Activated T-cell treated with anti-CD3 and anti-CD28 coated beads, Interleukin-2, amount 50 U/mL, for 4 hours (primary cell): ENCODE measurements around the gene DKKL1. TPM values are rescaled to one million over a fixed set of nuclear protein-coding genes. Genes with fewer than 3 reads are reported as not detected.
A peak's percentile ranks its signal among the peaks of the same experiment; 100 is the strongest.
"Not testable (repeated sequence)": the region's sequence is repeated elsewhere in the genome, so short reads cannot be mapped to it uniquely, and the experiment has no call there.

Source experiments
- ATAC-seq, 2 donors: fragments of 200-7000 bp; cut with Tn5 transposase; one replicate each; pipeline ENCODE4 v1.10.0; 2021
- DNase-seq: peaks from one replicate; pipeline ENCODE4 v3.0.0-alpha.2; 2020
- H3K27me3 Mint-ChIP-seq: one replicate; pipeline ENCODE4 v1.8.0; 2021; ENCODE audit warnings: low read depth, mixed read lengths
- H3K36me3 Mint-ChIP-seq: one replicate; pipeline ENCODE4 v1.8.0; 2022; ENCODE audit warnings: mixed read lengths; ENCODE audit not compliant: insufficient read depth
- H3K4me1 Mint-ChIP-seq: one replicate; pipeline ENCODE4 v1.8.0; 2021; ENCODE audit warnings: low read depth, mixed read lengths
- H3K4me3 Mint-ChIP-seq: one replicate; pipeline ENCODE4 v1.8.0; 2021; ENCODE audit warnings: mild to moderate bottlenecking, moderate library complexity, mixed read lengths
- H3K9me3 Mint-ChIP-seq: one replicate; pipeline ENCODE4 v1.8.0; 2021; ENCODE audit warnings: mixed read lengths
- total RNA-seq, 3 donors: library from RNA; stranded (reverse); gene quantifications; one replicate each; pipeline ENCODE4 v1.2.1, GENCODE V29; 2021

The DKKL1 gene
- total RNA-seq, 3 donors from 2014 or later = not detected

GRCh38 chr19:49362929-49363267 lies 779 bp upstream of the DKKL1 start:
- no peaks in the 10 kb centered on the region for H3K36me3 Mint-ChIP-seq
- peaks cover 14% of the 10 kb centered on the region for H3K4me1 Mint-ChIP-seq
- peaks cover 19% of the 10 kb centered on the region for H3K27me3 Mint-ChIP-seq
- ATAC-seq (peak in 1 of 2 donors; percentile 38), DNase-seq (no peak)
- H3K4me3 Mint-ChIP-seq = no peak overlapping the region
- H3K9me3 Mint-ChIP-seq = no peaks in the 10 kb centered on the region

GRCh38 chr19:49364083-49364737 lies 533 bp downstream of the DKKL1 start:
- H3K4me1 Mint-ChIP-seq = peaks cover 14% of the 10 kb centered on the region
- H3K36me3 Mint-ChIP-seq = no peaks in the 10 kb centered on the region
- no peak for DNase-seq
- no peak for ATAC-seq
- peaks cover 19% of the 10 kb centered on the region for H3K27me3 Mint-ChIP-seq
- H3K4me3 Mint-ChIP-seq = no peak overlapping the region
- H3K9me3 Mint-ChIP-seq = no peaks in the 10 kb centered on the region

- no peaks in the 10 kb centered on the region for H3K36me3 Mint-ChIP-seq
- H3K4me1 Mint-ChIP-seq = peaks cover 10% of the 10 kb centered on the region
- ATAC-seq = no peak
- H3K9me3 Mint-ChIP-seq = peaks cover 3% of the 10 kb centered on the region
- H3K27me3 Mint-ChIP-seq = peaks cover 18% of the 10 kb centered on the region
- DNase-seq = no peak
- H3K4me3 Mint-ChIP-seq = no peak overlapping the region
Measured at GRCh38 chr19:49366110-49366509, 2.4 kb downstream of the DKKL1 start.

- Mint-ChIP-seq H3K27me3 (peaks cover 11% of the 10 kb centered on the region), H3K9me3 (peaks cover 3% of the 10 kb centered on the region), H3K4me1 (peaks cover 2% of the 10 kb centered on the region), H3K4me3 (no peak overlapping the region), H3K36me3 (no peaks in the 10 kb centered on the region)
- ATAC-seq (no peak), DNase-seq (no peak)
Measured at GRCh38 chr19:49368711-49369358, 5.2 kb downstream of the DKKL1 start.

- no peak overlapping the region for H3K4me3 Mint-ChIP-seq
- no peak for ATAC-seq
- H3K36me3 Mint-ChIP-seq = no peaks in the 10 kb centered on the region
- DNase-seq = no peak
- peaks cover 3% of the 10 kb centered on the region for H3K9me3 Mint-ChIP-seq
- no peaks in the 10 kb centered on the region for H3K4me1 Mint-ChIP-seq
- H3K27me3 Mint-ChIP-seq = peaks cover 11% of the 10 kb centered on the region
Measured at GRCh38 chr19:49371184-49371583, 7.5 kb downstream of the DKKL1 start.

GRCh38 chr19:49373174-49373573 lies 9.5 kb downstream of the DKKL1 start:
- ATAC-seq, H3K4me1 Mint-ChIP-seq, H3K36me3 Mint-ChIP-seq, H3K9me3 Mint-ChIP-seq, DNase-seq, H3K4me3 Mint-ChIP-seq: not testable (repeated sequence)
- H3K27me3 Mint-ChIP-seq = peaks cover 10% of the 10 kb centered on the region

GRCh38 chr19:49374665-49375434 lies 11.2 kb downstream of the DKKL1 start:
- Mint-ChIP-seq H3K4me3 (no peak overlapping the region), H3K9me3 (no peaks in the 10 kb centered on the region), H3K27me3 (peaks cover 12% of the 10 kb centered on the region), H3K36me3 (no peaks in the 10 kb centered on the region), H3K4me1 (no peaks in the 10 kb centered on the region)
- ATAC-seq (no peak), DNase-seq (no peak)

- Mint-ChIP-seq H3K4me3 (no peak overlapping the region), H3K4me1 (no peaks in the 10 kb centered on the region), H3K27me3 (peaks cover 10% of the 10 kb centered on the region), H3K9me3 (peaks cover 5% of the 10 kb centered on the region), H3K36me3 (peaks cover 2% of the 10 kb centered on the region)
- ATAC-seq (no peak), DNase-seq (no peak)
Measured at GRCh38 chr19:49378512-49378911, 14.8 kb downstream of the DKKL1 start.

GRCh38 chr19:49380391-49380790 lies 16.7 kb downstream of the DKKL1 start:
- no peaks in the 10 kb centered on the region for H3K4me1 Mint-ChIP-seq
- no peak overlapping the region for H3K4me3 Mint-ChIP-seq
- ATAC-seq = no peak
- H3K9me3 Mint-ChIP-seq = peaks cover 5% of the 10 kb centered on the region
- no peak for DNase-seq
- peaks cover 2% of the 10 kb centered on the region for H3K36me3 Mint-ChIP-seq
- H3K27me3 Mint-ChIP-seq = peaks cover 10% of the 10 kb centered on the region

- Mint-ChIP-seq H3K9me3 (peaks cover 5% of the 10 kb centered on the region), H3K4me1 (peaks cover 1% of the 10 kb centered on the region), H3K36me3 (peaks cover 2% of the 10 kb centered on the region), H3K4me3 (no peak overlapping the region), H3K27me3 (peaks cover 4% of the 10 kb centered on the region)
- ATAC-seq = no peak
- no peak for DNase-seq
Measured at GRCh38 chr19:49382639-49383038, 19.0 kb downstream of the DKKL1 start.

- peaks cover 2% of the 10 kb centered on the region for H3K36me3 Mint-ChIP-seq
Measured at GRCh38 chr19:49383599-49383998, 19.9 kb downstream of the DKKL1 start.

GRCh38 chr19:49387936-49388372 lies 24.3 kb downstream of the DKKL1 start, which contains the start of gene KASH5:
TSS of gene KASH5 (plus strand) at chr19:49388249. CDS start at chr19:49390884, 2,635 bp downstream.
- peak; percentile 81 for DNase-seq
- H3K4me3 Mint-ChIP-seq = peak within 1 kb of the TSS; percentile 62

More at GRCh38 chr19:49383599-49383998, 19.9 kb downstream of the DKKL1 start:
- no peak for ATAC-seq
- Mint-ChIP-seq H3K4me1 (peaks cover 6% of the 10 kb centered on the region), H3K27me3 (peaks cover 2% of the 10 kb centered on the region), H3K4me3 (no peak overlapping the region), H3K9me3 (peaks cover 5% of the 10 kb centered on the region)
- DNase-seq = no peak

GRCh38 chr19:49389406-49389805 lies 25.7 kb downstream of the DKKL1 start:
- Mint-ChIP-seq H3K4me1 (peaks cover 15% of the 10 kb centered on the region), H3K4me3 (no peak overlapping the region), H3K27me3 (peaks cover 2% of the 10 kb centered on the region), H3K9me3 (no peaks in the 10 kb centered on the region), H3K36me3 (no peaks in the 10 kb centered on the region)
- no peak for ATAC-seq
- DNase-seq = no peak

More at GRCh38 chr19:49387936-49388372, 24.3 kb downstream of the DKKL1 start, which contains the start of gene KASH5:
- Mint-ChIP-seq H3K4me1 (peaks cover 15% of the 10 kb centered on the region), H3K36me3 (no peaks in the 10 kb centered on the region), H3K9me3 (no peaks in the 10 kb centered on the region), H3K27me3 (peaks cover 2% of the 10 kb centered on the region)
- peak; percentile 64 to 88 for ATAC-seq

- DNase-seq = no peak
Measured at GRCh38 chr19:49390131-49390928, 26.7 kb downstream of the DKKL1 start.

More at GRCh38 chr19:49390131-49390928, 26.7 kb downstream of the DKKL1 start:
- no peaks in the 10 kb centered on the region for H3K9me3 Mint-ChIP-seq
- no peak for ATAC-seq
- H3K36me3 Mint-ChIP-seq = no peaks in the 10 kb centered on the region
- no peak overlapping the region for H3K4me3 Mint-ChIP-seq
- peaks cover 15% of the 10 kb centered on the region for H3K4me1 Mint-ChIP-seq
- H3K27me3 Mint-ChIP-seq = peaks cover 2% of the 10 kb centered on the region
